ENCODE measurements around the gene FOXA3. TPM values are rescaled to one million over a fixed set of nuclear protein-coding genes. Genes with fewer than 3 reads are reported as not detected.
A peak's percentile ranks its signal among the peaks of the same experiment; 100 is the strongest.

The FOXA3 gene
- total and polyA plus RNA-seq, 10 of the 15 experiments (the other 5 are each of a cell fraction or from before 2014, with no cell fraction given), result 0.04 to 0.83 (median 0.11) TPM; not detected in 5

DNA sequence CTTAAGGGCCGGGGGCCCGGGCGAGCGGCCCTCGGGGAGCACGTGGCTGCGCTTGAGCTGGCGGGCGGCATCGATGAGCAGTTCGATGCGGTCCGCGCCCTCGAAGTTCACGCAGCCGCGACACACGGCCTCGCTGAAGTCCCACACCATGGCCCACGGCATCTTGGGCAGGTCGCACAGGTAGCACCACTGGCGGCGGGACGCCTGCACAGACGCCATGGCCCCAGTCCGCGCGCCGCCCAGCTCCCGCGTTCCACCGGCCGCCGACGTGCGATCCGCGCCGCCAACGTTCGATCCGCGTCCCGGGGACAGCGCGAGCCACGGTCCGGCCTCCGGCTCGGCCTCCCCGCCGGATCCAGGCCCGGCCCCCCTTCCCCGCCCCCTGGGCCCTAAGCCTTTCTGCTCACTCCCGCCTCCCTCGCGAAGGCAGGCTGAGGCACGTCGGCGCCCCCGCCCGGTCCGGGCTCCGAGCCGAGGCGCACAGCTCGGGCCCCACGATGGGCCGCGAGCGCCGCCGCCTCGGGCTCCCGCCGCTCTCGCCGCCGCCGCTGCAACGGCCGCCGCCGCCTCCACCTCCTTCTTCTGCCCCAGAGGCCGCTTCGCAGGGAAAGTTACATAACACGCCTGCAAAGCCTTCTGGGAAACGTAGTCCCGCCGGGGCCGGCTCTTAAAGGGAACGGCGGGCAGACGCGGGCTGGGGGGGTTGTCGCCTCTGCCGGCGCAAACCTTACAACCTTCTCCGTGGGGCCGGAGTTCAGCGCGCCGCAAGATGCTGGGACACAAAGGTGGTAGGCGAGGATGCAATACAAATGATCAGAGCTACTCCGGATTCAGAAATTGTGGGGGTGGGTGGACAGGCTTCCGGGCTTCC is 21.7 kb downstream of the FOXA3 start, which contains the start of gene IRF2BP1 (continued):
- TF ChIP-seq, protein P1, sequence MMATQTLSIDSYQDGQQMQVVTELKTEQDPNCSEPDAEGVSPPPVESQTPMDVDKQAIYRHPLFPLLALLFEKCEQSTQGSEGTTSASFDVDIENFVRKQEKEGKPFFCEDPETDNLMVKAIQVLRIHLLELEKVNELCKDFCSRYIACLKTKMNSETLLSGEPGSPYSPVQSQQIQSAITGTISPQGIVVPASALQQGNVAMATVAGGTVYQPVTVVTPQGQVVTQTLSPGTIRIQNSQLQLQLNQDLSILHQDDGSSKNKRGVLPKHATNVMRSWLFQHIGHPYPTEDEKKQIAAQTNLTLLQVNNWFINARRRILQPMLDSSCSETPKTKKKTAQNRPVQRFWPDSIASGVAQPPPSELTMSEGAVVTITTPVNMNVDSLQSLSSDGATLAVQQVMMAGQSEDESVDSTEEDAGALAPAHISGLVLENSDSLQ (IDR thresholded peaks at IDR 0.05), result no peak
- TF ChIP-seq NR2C2 (IDR thresholded peaks at IDR 0.05; ENCODE audit: borderline replicate concordance, control insufficient read depth, insufficient read length, low read depth), result no peak
- TF ChIP-seq ZSCAN29 (IDR thresholded peaks at IDR 0.05), result no peak
- peak; percentile 48; the same call in 1 of the 2 replicates for TF ChIP-seq SREBF1 (IDR thresholded peaks at IDR 0.05; ENCODE audit: low read length)
- TF ChIP-seq, protein P2, sequence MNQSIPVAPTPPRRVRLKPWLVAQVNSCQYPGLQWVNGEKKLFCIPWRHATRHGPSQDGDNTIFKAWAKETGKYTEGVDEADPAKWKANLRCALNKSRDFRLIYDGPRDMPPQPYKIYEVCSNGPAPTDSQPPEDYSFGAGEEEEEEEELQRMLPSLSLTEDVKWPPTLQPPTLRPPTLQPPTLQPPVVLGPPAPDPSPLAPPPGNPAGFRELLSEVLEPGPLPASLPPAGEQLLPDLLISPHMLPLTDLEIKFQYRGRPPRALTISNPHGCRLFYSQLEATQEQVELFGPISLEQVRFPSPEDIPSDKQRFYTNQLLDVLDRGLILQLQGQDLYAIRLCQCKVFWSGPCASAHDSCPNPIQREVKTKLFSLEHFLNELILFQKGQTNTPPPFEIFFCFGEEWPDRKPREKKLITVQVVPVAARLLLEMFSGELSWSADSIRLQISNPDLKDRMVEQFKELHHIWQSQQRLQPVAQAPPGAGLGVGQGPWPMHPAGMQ (IDR thresholded peaks at IDR 0.05; ENCODE audit: borderline replicate concordance), result no peak
- TF ChIP-seq JUNB (IDR thresholded peaks at IDR 0.05), result no peak
- no peak for TF ChIP-seq NRF1 (conservative IDR thresholded peaks at IDR 0.05; ENCODE audit: low read depth, low read length)
- TF ChIP-seq, protein P3, sequence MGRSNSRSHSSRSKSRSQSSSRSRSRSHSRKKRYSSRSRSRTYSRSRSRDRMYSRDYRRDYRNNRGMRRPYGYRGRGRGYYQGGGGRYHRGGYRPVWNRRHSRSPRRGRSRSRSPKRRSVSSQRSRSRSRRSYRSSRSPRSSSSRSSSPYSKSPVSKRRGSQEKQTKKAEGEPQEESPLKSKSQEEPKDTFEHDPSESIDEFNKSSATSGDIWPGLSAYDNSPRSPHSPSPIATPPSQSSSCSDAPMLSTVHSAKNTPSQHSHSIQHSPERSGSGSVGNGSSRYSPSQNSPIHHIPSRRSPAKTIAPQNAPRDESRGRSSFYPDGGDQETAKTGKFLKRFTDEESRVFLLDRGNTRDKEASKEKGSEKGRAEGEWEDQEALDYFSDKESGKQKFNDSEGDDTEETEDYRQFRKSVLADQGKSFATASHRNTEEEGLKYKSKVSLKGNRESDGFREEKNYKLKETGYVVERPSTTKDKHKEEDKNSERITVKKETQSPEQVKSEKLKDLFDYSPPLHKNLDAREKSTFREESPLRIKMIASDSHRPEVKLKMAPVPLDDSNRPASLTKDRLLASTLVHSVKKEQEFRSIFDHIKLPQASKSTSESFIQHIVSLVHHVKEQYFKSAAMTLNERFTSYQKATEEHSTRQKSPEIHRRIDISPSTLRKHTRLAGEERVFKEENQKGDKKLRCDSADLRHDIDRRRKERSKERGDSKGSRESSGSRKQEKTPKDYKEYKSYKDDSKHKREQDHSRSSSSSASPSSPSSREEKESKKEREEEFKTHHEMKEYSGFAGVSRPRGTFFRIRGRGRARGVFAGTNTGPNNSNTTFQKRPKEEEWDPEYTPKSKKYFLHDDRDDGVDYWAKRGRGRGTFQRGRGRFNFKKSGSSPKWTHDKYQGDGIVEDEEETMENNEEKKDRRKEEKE (IDR thresholded peaks at IDR 0.05), result peak; percentile 51
- TF ChIP-seq RBBP5 (conservative IDR thresholded peaks at IDR 0.05), result no peak
- TF ChIP-seq POLR2A (IDR thresholded peaks at IDR 0.05; ENCODE audit: low read depth, low read length), result peak; percentile 68
- TF ChIP-seq POLR2AphosphoS2 (IDR thresholded peaks at IDR 0.05; ENCODE audit: low read depth, low read length), result peak; percentile 55; the same call in 1 of the 2 replicates
- TF ChIP-seq LARP7 (IDR thresholded peaks at IDR 0.05), result peak; percentile 66; the same call in 1 of the 2 replicates
- TF ChIP-seq NR2C1 (IDR thresholded peaks at IDR 0.05), result peak; percentile 37; the same call in 1 of the 2 replicates
- TF ChIP-seq NBN (IDR thresholded peaks at IDR 0.05), result peak; percentile 78; the same call in 1 of the 2 replicates
- TF ChIP-seq, protein P4, sequence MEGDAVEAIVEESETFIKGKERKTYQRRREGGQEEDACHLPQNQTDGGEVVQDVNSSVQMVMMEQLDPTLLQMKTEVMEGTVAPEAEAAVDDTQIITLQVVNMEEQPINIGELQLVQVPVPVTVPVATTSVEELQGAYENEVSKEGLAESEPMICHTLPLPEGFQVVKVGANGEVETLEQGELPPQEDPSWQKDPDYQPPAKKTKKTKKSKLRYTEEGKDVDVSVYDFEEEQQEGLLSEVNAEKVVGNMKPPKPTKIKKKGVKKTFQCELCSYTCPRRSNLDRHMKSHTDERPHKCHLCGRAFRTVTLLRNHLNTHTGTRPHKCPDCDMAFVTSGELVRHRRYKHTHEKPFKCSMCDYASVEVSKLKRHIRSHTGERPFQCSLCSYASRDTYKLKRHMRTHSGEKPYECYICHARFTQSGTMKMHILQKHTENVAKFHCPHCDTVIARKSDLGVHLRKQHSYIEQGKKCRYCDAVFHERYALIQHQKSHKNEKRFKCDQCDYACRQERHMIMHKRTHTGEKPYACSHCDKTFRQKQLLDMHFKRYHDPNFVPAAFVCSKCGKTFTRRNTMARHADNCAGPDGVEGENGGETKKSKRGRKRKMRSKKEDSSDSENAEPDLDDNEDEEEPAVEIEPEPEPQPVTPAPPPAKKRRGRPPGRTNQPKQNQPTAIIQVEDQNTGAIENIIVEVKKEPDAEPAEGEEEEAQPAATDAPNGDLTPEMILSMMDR (IDR thresholded peaks at IDR 0.05 in 2 of 3, conservative IDR thresholded peaks at IDR 0.05 in 1 of 3; ENCODE audit: control insufficient read depth in 2 of 3, extremely low read depth in 1 of 3, insufficient read depth in 1 of 3, low read depth in 3 of 3, low read length in 3 of 3), result no peak
- no peak for TF ChIP-seq HDAC2 (IDR thresholded peaks at IDR 0.05)
- no peak for TF ChIP-seq MEF2B (IDR thresholded peaks at IDR 0.05; ENCODE audit: partially characterized antibody, poor library complexity, severe bottlenecking)
- TF ChIP-seq CREM (IDR thresholded peaks at IDR 0.05; ENCODE audit: low read depth), result peak; percentile 84
- TF ChIP-seq, protein P5, sequence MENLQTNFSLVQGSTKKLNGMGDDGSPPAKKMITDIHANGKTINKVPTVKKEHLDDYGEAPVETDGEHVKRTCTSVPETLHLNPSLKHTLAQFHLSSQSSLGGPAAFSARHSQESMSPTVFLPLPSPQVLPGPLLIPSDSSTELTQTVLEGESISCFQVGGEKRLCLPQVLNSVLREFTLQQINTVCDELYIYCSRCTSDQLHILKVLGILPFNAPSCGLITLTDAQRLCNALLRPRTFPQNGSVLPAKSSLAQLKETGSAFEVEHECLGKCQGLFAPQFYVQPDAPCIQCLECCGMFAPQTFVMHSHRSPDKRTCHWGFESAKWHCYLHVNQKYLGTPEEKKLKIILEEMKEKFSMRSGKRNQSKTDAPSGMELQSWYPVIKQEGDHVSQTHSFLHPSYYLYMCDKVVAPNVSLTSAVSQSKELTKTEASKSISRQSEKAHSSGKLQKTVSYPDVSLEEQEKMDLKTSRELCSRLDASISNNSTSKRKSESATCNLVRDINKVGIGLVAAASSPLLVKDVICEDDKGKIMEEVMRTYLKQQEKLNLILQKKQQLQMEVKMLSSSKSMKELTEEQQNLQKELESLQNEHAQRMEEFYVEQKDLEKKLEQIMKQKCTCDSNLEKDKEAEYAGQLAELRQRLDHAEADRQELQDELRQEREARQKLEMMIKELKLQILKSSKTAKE (IDR thresholded peaks at IDR 0.05; ENCODE audit: low read depth, poor library complexity, severe bottlenecking), result peak; percentile 13
- no peak for TF ChIP-seq TCF7 (IDR thresholded peaks at IDR 0.05; ENCODE audit: borderline replicate concordance)
- TF ChIP-seq RB1 (IDR thresholded peaks at IDR 0.05; ENCODE audit: borderline replicate concordance), result 0 out of 2 replicates have a peak, but pooled peaks have one; percentile 53

Measured in GM12878 (cell line).